GM23338 (cell line): Measurements from ENCODE around the gene SUSD2. TPM values are rescaled to one million over a fixed set of nuclear protein-coding genes. Genes with fewer than 3 reads are reported as not detected.

ENCODE experiments used
- ATAC-seq: fragments of 200-7000 bp; cut with Tn5 transposase; 3 replicates; pipeline ENCODE4 v1.9.1; 2020
- DNase-seq: peaks from one replicate; pipeline ENCODE4 v3.0.0-alpha.2; 2015; ENCODE audit warnings: low spot score
- H2AFZ ChIP-seq: fragments of 200-600 bp; sonication (generic); 2 replicates; pipeline ENCODE4 v1.8.0; 2016; ENCODE audit warnings: antibody characterized with exemption, mild to moderate bottlenecking, moderate library complexity
- H3F3A ChIP-seq: fragments of 200-600 bp; sonication (generic); replicated peaks from 2 replicates; pipeline ENCODE4 v1.8.0; 2017; ENCODE audit warnings: antibody characterized with exemption, mixed run types, low read depth
- H3K27ac ChIP-seq: fragments of 200-600 bp; sonication (generic); 2 replicates; pipeline ENCODE4 v1.6.1; 2016; ENCODE audit warnings: low read depth
- H3K27me3 ChIP-seq: fragments of 200-600 bp; sonication (generic); 2 replicates; pipeline ENCODE4 v1.8.0; 2016; ENCODE audit warnings: mild to moderate bottlenecking, mixed run types, moderate library complexity; ENCODE audit not compliant: insufficient read depth
- H3K36me3 ChIP-seq: fragments of 200-600 bp; sonication (generic); 2 replicates; pipeline ENCODE4 v1.8.0; 2016; ENCODE audit warnings: mild to moderate bottlenecking; ENCODE audit not compliant: insufficient read depth
- H3K4me1 ChIP-seq: fragments of 200-600 bp; sonication (generic); 2 replicates; pipeline ENCODE4 v1.8.0; 2016; ENCODE audit warnings: mild to moderate bottlenecking, moderate library complexity; ENCODE audit not compliant: insufficient read depth
- H3K4me2 ChIP-seq: fragments of 200-600 bp; sonication (generic); 2 replicates; pipeline ENCODE4 v1.7.1; 2017; ENCODE audit warnings: mixed run types
- H3K4me3 ChIP-seq: fragments of 200-600 bp; sonication (generic); 2 replicates; pipeline ENCODE4 v1.6.1; 2016; ENCODE audit warnings: mixed run types
- H3K79me2 ChIP-seq: fragments of 200-600 bp; sonication (generic); replicated peaks from 2 replicates; pipeline ENCODE4 v1.8.0; 2017; ENCODE audit warnings: mild to moderate bottlenecking; ENCODE audit not compliant: insufficient read depth
- H3K9me2 ChIP-seq: fragments of 200-600 bp; sonication (generic); 2 replicates; pipeline ENCODE4 v1.8.0; 2017; ENCODE audit not compliant: insufficient read depth
- H4K20me1 ChIP-seq: fragments of 200-600 bp; sonication (generic); replicated peaks from 2 replicates; pipeline ENCODE4 v1.8.0; 2017; ENCODE audit warnings: mild to moderate bottlenecking; ENCODE audit not compliant: insufficient read depth
- H3K27ac Mint-ChIP-seq: 2 replicates; pipeline ENCODE4 v1.8.0; 2020; ENCODE audit warnings: inconsistent platforms, mild to moderate bottlenecking, moderate library complexity, mixed read lengths
- H3K27me3 Mint-ChIP-seq: 3 replicates; pipeline ENCODE4 v1.8.0; 2022; ENCODE audit warnings: low read depth, mild to moderate bottlenecking, moderate library complexity, mixed read lengths, inconsistent platforms; ENCODE audit not compliant: insufficient read depth, poor library complexity
- H3K36me3 Mint-ChIP-seq: 3 replicates; pipeline ENCODE4 v1.8.0; 2021; ENCODE audit warnings: low read depth, mild to moderate bottlenecking, inconsistent platforms, moderate library complexity, mixed read lengths
- H3K4me1 Mint-ChIP-seq: 3 replicates; pipeline ENCODE4 v1.8.0; 2020; ENCODE audit warnings: mild to moderate bottlenecking, inconsistent platforms, mixed read lengths
- H3K4me3 Mint-ChIP-seq: 3 replicates; pipeline ENCODE4 v1.8.0; 2021; ENCODE audit warnings: moderate library complexity, mild to moderate bottlenecking, inconsistent platforms, mixed read lengths
- H3K9me3 Mint-ChIP-seq: 3 replicates; pipeline ENCODE4 v1.8.0; 2020; ENCODE audit warnings: moderate library complexity, mild to moderate bottlenecking, inconsistent platforms, mixed read lengths
- CREB1 ChIP-seq: fragments of 250-450 bp; sonication (Bioruptor Pico); IDR thresholded peaks from 2 replicates; pipeline ENCODE4 v1.5.0; 2020; ENCODE audit warnings: low read depth, mild to moderate bottlenecking, moderate library complexity
- CTCF ChIP-seq, 2 experiments: fragments of 200-600 bp in 1 of 2; sonication (generic) in 1 of 2; conservative IDR thresholded peaks; 2 replicates each; pipeline versions ENCODE4 v1.5.1 to v1.6.1; 2016 to 2017; ENCODE audit warnings: antibody characterized with exemption in 2 of 2, low read depth in 2 of 2, mild to moderate bottlenecking in 2 of 2, moderate library complexity in 1 of 2
- ETS1 ChIP-seq: IDR thresholded peaks from 2 replicates; pipeline ENCODE4 v1.6.1; 2016; ENCODE audit warnings: antibody characterized with exemption
- EZH2 ChIP-seq: fragments of 200-600 bp; sonication (generic); IDR thresholded peaks from one replicate; pipeline ENCODE4 v1.8.0; 2017; ENCODE audit warnings: antibody characterized with exemption, mild to moderate bottlenecking, low read depth; ENCODE audit not compliant: unreplicated experiment
- EZH2phosphoT487 ChIP-seq: fragments of 200-600 bp; sonication (generic); IDR thresholded peaks from one replicate; pipeline ENCODE4 v1.8.1; 2018; ENCODE audit warnings: antibody characterized with exemption; ENCODE audit not compliant: unreplicated experiment
- JUNB ChIP-seq: IDR thresholded peaks from one replicate; pipeline ENCODE4 v1.6.1; 2016; ENCODE audit warnings: antibody characterized with exemption; ENCODE audit not compliant: unreplicated experiment
- NANOG ChIP-seq: IDR thresholded peaks from 2 replicates; pipeline ENCODE4 v1.6.1; 2016; ENCODE audit warnings: antibody characterized with exemption, borderline replicate concordance
- POLR2AphosphoS5 ChIP-seq: IDR thresholded peaks from 2 replicates; pipeline ENCODE4 v1.6.1; 2016; ENCODE audit warnings: antibody characterized with exemption, low read depth
- REST ChIP-seq: IDR thresholded peaks from one replicate; pipeline ENCODE4 v1.6.1; 2018; ENCODE audit warnings: antibody characterized with exemption; ENCODE audit not compliant: unreplicated experiment
- STAT1 ChIP-seq: IDR thresholded peaks from one replicate; pipeline ENCODE4 v1.6.1; 2016; ENCODE audit warnings: antibody characterized with exemption; ENCODE audit not compliant: unreplicated experiment
- ZNF114 ChIP-seq: fragments of 250-450 bp; sonication (Bioruptor Pico); IDR thresholded peaks from 2 replicates; pipeline ENCODE4 v1.5.0; 2020; ENCODE audit warnings: mild to moderate bottlenecking, moderate library complexity
- ZNF331 ChIP-seq: fragments of 250-450 bp; sonication (Bioruptor Pico); IDR thresholded peaks from 2 replicates; pipeline ENCODE4 v1.5.0; 2020; ENCODE audit warnings: low read depth, mild to moderate bottlenecking, moderate library complexity
- ZNF462 ChIP-seq: fragments of 250-450 bp; sonication (Bioruptor Pico); IDR thresholded peaks from 2 replicates; pipeline ENCODE4 v1.5.0; 2020; ENCODE audit warnings: mild to moderate bottlenecking, moderate library complexity
- polyA plus RNA-seq: library from polyadenylated mRNA; unstranded; fragments of >200 nt; fragmentation: Nextera tagmentation; extraction: Ambion mirVana; gene quantifications from 2 replicates; pipeline ENCODE4 v1.2.1, GENCODE V29; 2016
- total RNA-seq: library from RNA; depleted of rRNA; stranded (reverse); fragments of >200 nt; shearing (Covaris generic); gene quantifications from 2 replicates; pipeline ENCODE4 v1.2.3, GENCODE V29; 2014

Gene SUSD2
- total and polyA plus RNA-seq, 2 experiments from 2014 or later: 0.74 to 2.1 TPM

GRCh38 chr22:24142831-24143230 is 38.5 kb upstream of the SUSD2 start:
- Histone ChIP-seq H3K4me2 (no peak overlapping the region), H2AFZ (no peak overlapping the region), H4K20me1 (no peaks in the 10 kb centered on the region; the same call in 1 of the 2 replicates), H3K27ac (no peak overlapping the region), H3K36me3 (no peaks in the 10 kb centered on the region), H3K4me1 (peaks cover 19% of the 10 kb centered on the region), H3F3A (no peaks in the 10 kb centered on the region), H3K9me2 (no peaks in the 10 kb centered on the region), H3K79me2 (no peaks in the 10 kb centered on the region), H3K4me3 (no peak overlapping the region), H3K27me3 (no peaks in the 10 kb centered on the region)
- no peaks in the 10 kb centered on the region for H3K9me3 Mint-ChIP-seq
- H3K36me3 Mint-ChIP-seq: peaks cover 3% of the 10 kb centered on the region; the same call in 1 of the 3 replicates
- TF ChIP-seq ETS1 (no peak), JUNB (no peak), ZNF331 (no peak), ZNF114 (CRISPR knock-in tag) (no peak), CTCF (conservative IDR thresholded peaks at IDR 0.05; ENCODE audit: low read depth in 2 of 2) (no peak), POLR2AphosphoS5 (no peak), NANOG (no peak), STAT1 (no peak), EZH2phosphoT487 (no peak), EZH2 (no peak), REST (no peak), CREB1 (CRISPR knock-in tag) (no peak), ZNF462 (CRISPR knock-in tag) (no peak)
- DNase-seq (no peak), ATAC-seq (no peak)
- peaks cover 25% of the 10 kb centered on the region for H3K27me3 Mint-ChIP-seq
- no peak overlapping the region for H3K4me3 Mint-ChIP-seq
- H3K4me1 Mint-ChIP-seq: peaks cover 23% of the 10 kb centered on the region
- H3K27ac Mint-ChIP-seq: no peak overlapping the region
